ENCODE data around the gene CLPTM1L.

GRCh38 chr5:1314564-1314982, 30.3 kb downstream of the CLPTM1L start:
- TF ChIP-seq, protein P1, sequence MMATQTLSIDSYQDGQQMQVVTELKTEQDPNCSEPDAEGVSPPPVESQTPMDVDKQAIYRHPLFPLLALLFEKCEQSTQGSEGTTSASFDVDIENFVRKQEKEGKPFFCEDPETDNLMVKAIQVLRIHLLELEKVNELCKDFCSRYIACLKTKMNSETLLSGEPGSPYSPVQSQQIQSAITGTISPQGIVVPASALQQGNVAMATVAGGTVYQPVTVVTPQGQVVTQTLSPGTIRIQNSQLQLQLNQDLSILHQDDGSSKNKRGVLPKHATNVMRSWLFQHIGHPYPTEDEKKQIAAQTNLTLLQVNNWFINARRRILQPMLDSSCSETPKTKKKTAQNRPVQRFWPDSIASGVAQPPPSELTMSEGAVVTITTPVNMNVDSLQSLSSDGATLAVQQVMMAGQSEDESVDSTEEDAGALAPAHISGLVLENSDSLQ (IDR thresholded peaks at IDR 0.05) = no peak
- TF ChIP-seq ARNT (IDR thresholded peaks at IDR 0.05) (no peak), HDGF (IDR thresholded peaks at IDR 0.05; ENCODE audit: borderline replicate concordance) (no peak), SP1 (IDR thresholded peaks at IDR 0.05) (no peak), BHLHE40 (IDR thresholded peaks at IDR 0.05; ENCODE audit: borderline replicate concordance) (no peak), SUZ12 (IDR thresholded peaks at IDR 0.05) (no peak), ZNF384 (IDR thresholded peaks at IDR 0.05) (no peak)

Data from HEK293T (cell line).